Central memory CD8-positive, alpha-beta T cell (primary cell): Measurements from ENCODE around the gene STK24.

Experiments
- ATAC-seq: fragments of 150-1000 bp; cut with Tn5 transposase; replicated peaks from 2 replicates; pipeline ENCODE4 v1.10.0; 2022; ENCODE audit warnings: mild to moderate bottlenecking, moderate FRiP score, moderate number of reproducible peaks; ENCODE audit not compliant: poor library complexity, severe bottlenecking; ENCODE audit errors: extremely low read depth
- DNase-seq, 2 donors: peaks; one replicate each; pipeline ENCODE4 v3.0.0; 2021; ENCODE audit warnings: low spot score in 2 of 2
- H3K27ac Mint-ChIP-seq: one replicate; pipeline ENCODE4 v1.8.0; 2022; ENCODE audit warnings: low read depth, mild to moderate bottlenecking, moderate library complexity, mixed read lengths
- H3K27me3 Mint-ChIP-seq: one replicate; pipeline ENCODE4 v1.8.0; 2022; ENCODE audit warnings: mixed read lengths
- H3K36me3 Mint-ChIP-seq: one replicate; pipeline ENCODE4 v1.8.0; 2022; ENCODE audit warnings: mild to moderate bottlenecking, moderate library complexity, mixed read lengths; ENCODE audit not compliant: insufficient read depth
- H3K4me1 Mint-ChIP-seq: one replicate; pipeline ENCODE4 v1.8.0; 2022; ENCODE audit warnings: mixed read lengths
- H3K4me3 Mint-ChIP-seq: one replicate; pipeline ENCODE4 v1.8.0; 2022; ENCODE audit warnings: mild to moderate bottlenecking, moderate library complexity, mixed read lengths
- H3K9me3 Mint-ChIP-seq: one replicate; pipeline ENCODE4 v1.8.0; 2022; ENCODE audit warnings: mixed read lengths

STK24 gene

GRCh38 chr13:98520674-98521449 is 56.0 kb downstream of the STK24 start:
- no peak for DNase-seq
- H3K27me3 Mint-ChIP-seq = no peaks in the 10 kb centered on the region
- peaks cover 86% of the 10 kb centered on the region for H3K4me1 Mint-ChIP-seq
- peaks cover 20% of the 10 kb centered on the region for H3K36me3 Mint-ChIP-seq
- H3K27ac Mint-ChIP-seq = peak overlapping the region; percentile 63
- no peak overlapping the region for H3K4me3 Mint-ChIP-seq
- ATAC-seq = no peak
- no peaks in the 10 kb centered on the region for H3K9me3 Mint-ChIP-seq

- DNase-seq (no peak), ATAC-seq (no peak)
- Mint-ChIP-seq H3K4me3 (no peak overlapping the region), H3K27ac (no peak overlapping the region), H3K36me3 (peaks cover 20% of the 10 kb centered on the region), H3K27me3 (no peaks in the 10 kb centered on the region), H3K4me1 (peaks cover 87% of the 10 kb centered on the region), H3K9me3 (no peaks in the 10 kb centered on the region)
Measured at GRCh38 chr13:98519976-98520375, 56.9 kb downstream of the STK24 start.

- H3K9me3 Mint-ChIP-seq = no peaks in the 10 kb centered on the region
- H3K4me1 Mint-ChIP-seq = peaks cover 87% of the 10 kb centered on the region
- ATAC-seq (peak; percentile 60), DNase-seq (no peak)
- H3K27ac Mint-ChIP-seq = peak overlapping the region; percentile 62
- no peaks in the 10 kb centered on the region for H3K27me3 Mint-ChIP-seq
- peaks cover 23% of the 10 kb centered on the region for H3K36me3 Mint-ChIP-seq
- H3K4me3 Mint-ChIP-seq = no peak overlapping the region
Measured at GRCh38 chr13:98517576-98518310, 59.2 kb downstream of the STK24 start.

- H3K36me3 Mint-ChIP-seq = peaks cover 27% of the 10 kb centered on the region
- no peaks in the 10 kb centered on the region for H3K27me3 Mint-ChIP-seq
- H3K27ac Mint-ChIP-seq = peak overlapping the region; percentile 70
- DNase-seq (no peak), ATAC-seq (no peak)
- no peak overlapping the region for H3K4me3 Mint-ChIP-seq
- no peaks in the 10 kb centered on the region for H3K9me3 Mint-ChIP-seq
- peaks cover 78% of the 10 kb centered on the region for H3K4me1 Mint-ChIP-seq
Measured at GRCh38 chr13:98515818-98516465, 61.0 kb downstream of the STK24 start.

DNA sequence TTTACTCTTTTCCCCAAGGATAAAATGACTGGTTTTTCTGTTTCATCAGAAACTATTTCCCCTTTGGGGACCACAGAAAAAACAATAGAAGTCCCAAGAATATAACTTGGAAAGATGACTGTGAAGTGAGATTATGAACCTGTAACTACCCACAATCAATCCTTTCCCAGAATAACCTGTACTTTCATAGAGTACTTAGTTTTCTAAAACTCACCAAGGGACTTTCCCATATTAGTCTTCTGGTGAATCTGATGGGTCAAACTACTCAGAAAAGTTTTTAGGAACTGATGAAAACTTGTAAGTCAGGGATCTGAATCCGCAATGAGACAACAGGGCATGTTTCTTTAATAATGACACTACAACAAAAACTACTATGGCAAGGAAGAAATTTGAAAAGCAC is 62.6 kb downstream of the STK24 start:
- H3K36me3 Mint-ChIP-seq = peaks cover 22% of the 10 kb centered on the region
- peak overlapping the region; percentile 70 for H3K27ac Mint-ChIP-seq
- H3K4me3 Mint-ChIP-seq = no peak overlapping the region
- ATAC-seq (no peak), DNase-seq (no peak)
- H3K27me3 Mint-ChIP-seq = no peaks in the 10 kb centered on the region
- H3K9me3 Mint-ChIP-seq = no peaks in the 10 kb centered on the region
- H3K4me1 Mint-ChIP-seq = peaks cover 77% of the 10 kb centered on the region

- DNase-seq (no peak), ATAC-seq (no peak)
- Mint-ChIP-seq H3K27ac (peak overlapping the region; percentile 19), H3K4me1 (peaks cover 78% of the 10 kb centered on the region), H3K27me3 (no peaks in the 10 kb centered on the region), H3K36me3 (peaks cover 19% of the 10 kb centered on the region), H3K9me3 (no peaks in the 10 kb centered on the region), H3K4me3 (no peak overlapping the region)
Measured at GRCh38 chr13:98513837-98514236, 63.1 kb downstream of the STK24 start.

DNA sequence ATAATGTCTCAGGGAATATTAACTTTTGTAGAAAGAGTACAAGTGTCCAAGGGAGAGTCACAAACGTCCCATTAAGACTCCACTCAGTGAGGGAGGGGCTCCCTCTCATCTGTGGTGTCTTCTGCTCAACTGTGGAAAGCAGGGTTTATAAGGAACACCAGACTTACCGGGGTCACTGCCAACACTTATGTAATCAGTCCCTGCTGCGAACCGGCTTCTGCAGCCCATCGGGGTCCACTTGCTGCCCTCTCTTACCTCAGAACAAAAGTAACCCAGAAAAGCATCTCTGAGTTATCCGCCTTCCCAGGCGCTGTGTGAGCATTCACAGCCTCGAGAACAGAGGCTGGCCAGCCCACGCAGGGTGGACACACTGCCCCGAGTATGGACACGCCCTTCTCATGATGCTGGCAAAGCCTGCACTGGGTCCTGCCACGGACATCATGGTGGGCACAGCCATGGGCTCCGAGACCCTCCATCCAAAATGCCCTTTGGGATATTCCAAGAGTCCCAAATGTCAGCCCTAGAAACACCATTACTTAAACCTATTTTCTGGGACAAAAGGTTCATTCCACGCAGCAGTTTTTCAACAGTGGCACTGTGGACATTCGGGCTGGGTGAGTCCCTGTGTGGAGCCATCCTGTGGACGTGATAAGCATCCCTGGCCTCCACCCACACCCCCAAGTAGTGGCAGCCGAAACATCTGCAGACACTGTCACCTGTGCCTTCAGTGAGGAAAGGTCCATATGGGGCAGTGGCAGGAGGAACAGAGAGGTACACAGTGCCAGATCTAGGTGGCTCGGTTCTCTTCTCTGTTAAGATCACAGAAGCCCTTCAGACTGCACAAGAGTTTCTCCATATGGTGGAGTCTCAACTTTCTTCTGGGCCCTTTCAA is 63.9 kb downstream of the STK24 start:
- ATAC-seq = no peak

DNA sequence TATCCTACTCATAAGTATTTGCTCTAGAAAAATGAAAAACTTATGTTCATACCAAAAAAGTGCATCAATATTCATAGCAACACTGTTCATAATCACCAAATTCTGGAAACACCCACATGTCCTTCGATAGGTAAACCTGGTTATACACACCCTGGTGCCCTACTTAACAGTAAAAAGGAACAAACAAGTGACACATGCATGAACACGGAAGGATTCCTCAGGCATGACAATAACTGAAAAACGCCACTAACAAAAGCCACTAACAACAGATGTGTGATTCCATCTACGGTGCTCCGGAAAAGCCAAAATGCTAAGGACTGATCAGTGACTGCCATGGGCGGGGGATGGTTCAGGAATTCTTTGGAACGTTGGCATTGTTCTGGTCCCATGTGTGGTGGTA is 65.5 kb downstream of the STK24 start:
- Mint-ChIP-seq H3K27ac (no peak overlapping the region), H3K36me3 (peaks cover 16% of the 10 kb centered on the region)
- no peak for ATAC-seq

More for the DNA sequence above, 63.9 kb downstream of the STK24 start:
- Mint-ChIP-seq H3K9me3 (no peaks in the 10 kb centered on the region), H3K4me3 (no peak overlapping the region), H3K36me3 (peaks cover 18% of the 10 kb centered on the region), H3K4me1 (peaks cover 78% of the 10 kb centered on the region), H3K27ac (peak overlapping the region; percentile 8), H3K27me3 (no peaks in the 10 kb centered on the region)
- DNase-seq = no peak

DNA sequence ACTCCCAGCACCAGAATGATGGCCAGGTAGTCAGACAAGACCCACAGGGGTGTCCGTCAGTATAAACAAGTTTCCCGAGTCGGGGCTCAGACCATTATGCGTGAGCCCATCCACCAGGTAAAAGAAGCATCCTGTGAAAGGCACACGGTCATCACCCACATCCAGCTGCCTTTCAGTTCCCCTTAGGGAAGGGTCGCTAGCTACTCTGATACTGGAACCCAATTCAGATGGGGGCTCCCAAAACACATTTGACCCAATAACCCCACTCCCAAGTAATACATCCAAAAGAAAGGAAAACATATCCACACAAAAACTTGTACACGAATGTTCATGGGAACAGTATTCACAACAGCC is 66.8 kb downstream of the STK24 start:
- Mint-ChIP-seq H3K4me1 (peaks cover 82% of the 10 kb centered on the region), H3K4me3 (peak overlapping the region; percentile 8), H3K36me3 (peaks cover 14% of the 10 kb centered on the region)

More for the DNA sequence above, 65.5 kb downstream of the STK24 start:
- H3K27me3 Mint-ChIP-seq = no peaks in the 10 kb centered on the region
- DNase-seq = no peak
- no peak overlapping the region for H3K4me3 Mint-ChIP-seq
- no peaks in the 10 kb centered on the region for H3K9me3 Mint-ChIP-seq
- peaks cover 81% of the 10 kb centered on the region for H3K4me1 Mint-ChIP-seq

GRCh38 chr13:98509271-98510155 is 67.4 kb downstream of the STK24 start:
- Mint-ChIP-seq H3K4me3 (peak overlapping the region; percentile 8), H3K27ac (peak overlapping the region; percentile 67), H3K27me3 (no peaks in the 10 kb centered on the region), H3K4me1 (peaks cover 83% of the 10 kb centered on the region), H3K36me3 (peaks cover 14% of the 10 kb centered on the region), H3K9me3 (no peaks in the 10 kb centered on the region)
- no peak for DNase-seq
- ATAC-seq = peak; percentile 65

More for the DNA sequence above, 66.8 kb downstream of the STK24 start:
- Mint-ChIP-seq H3K9me3 (no peaks in the 10 kb centered on the region), H3K27me3 (no peaks in the 10 kb centered on the region), H3K27ac (peak overlapping the region; percentile 67)
- no peak for DNase-seq
- no peak for ATAC-seq

DNA sequence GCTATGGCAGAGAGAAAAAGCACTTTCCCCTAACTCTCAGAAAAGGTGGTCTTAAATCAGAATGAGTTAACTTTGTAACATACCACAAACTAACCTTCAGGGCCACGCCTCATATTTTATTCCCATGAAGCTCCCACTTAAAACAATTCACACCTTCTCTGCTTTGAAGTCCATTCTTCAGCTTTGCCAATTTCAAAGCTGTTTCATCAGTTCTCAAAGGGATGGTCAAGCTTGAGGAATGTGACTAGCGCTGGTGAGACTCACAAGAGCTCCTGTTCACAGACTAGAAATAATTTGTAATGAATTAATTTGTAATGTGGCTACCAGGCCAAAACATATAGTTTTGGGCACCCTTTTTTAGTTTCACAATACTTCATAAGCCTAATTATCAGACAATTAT is 68.2 kb downstream of the STK24 start:
- peaks cover 13% of the 10 kb centered on the region for H3K36me3 Mint-ChIP-seq
- H3K27me3 Mint-ChIP-seq = no peaks in the 10 kb centered on the region
- DNase-seq = no peak
- H3K9me3 Mint-ChIP-seq = no peaks in the 10 kb centered on the region
- no peak overlapping the region for H3K4me3 Mint-ChIP-seq
- H3K27ac Mint-ChIP-seq = peak overlapping the region; percentile 67
- peaks cover 83% of the 10 kb centered on the region for H3K4me1 Mint-ChIP-seq
- ATAC-seq = no peak
